K562 (cell line): Measurements from ENCODE around the gene CFAP141. TPM values are rescaled to one million over a fixed set of nuclear protein-coding genes. Genes with fewer than 3 reads are reported as not detected.

ENCODE experiments used
- FOSL1 ChIP-seq: fragments of 200-800 bp; sonication (Bioruptor generic); conservative IDR thresholded peaks from 2 replicates; pipeline ENCODE4 v1.6.1; 2016; ENCODE audit warnings: missing genetic modification characterization, missing compliant biosample characterization
- MTA1 ChIP-seq: fragments of 450-650 bp; IDR thresholded peaks from 2 replicates; pipeline ENCODE4 v1.6.1; 2017; ENCODE audit warnings: borderline replicate concordance
- POLR2G ChIP-seq: fragments of 200-400 bp; formaldehyde crosslinking; IDR thresholded peaks from 2 replicates; pipeline ENCODE4 v1.6.1; 2017; ENCODE audit warnings: low read depth, mild to moderate bottlenecking, antibody characterized with exemption, low read length, moderate library complexity
- POLR3G ChIP-seq: IDR thresholded peaks from 2 replicates; pipeline ENCODE4 v1.6.1; 2011; ENCODE audit not compliant: insufficient read length, insufficient replicate concordance; ENCODE audit errors: extremely low read depth
- PRPF4 ChIP-seq: fragments of 200-400 bp; formaldehyde crosslinking; IDR thresholded peaks from one replicate; pipeline ENCODE4 v1.6.1; 2017; ENCODE audit warnings: low read length, low read depth, mild to moderate bottlenecking; ENCODE audit not compliant: insufficient read depth, poor library complexity, severe bottlenecking
- SP1 ChIP-seq: sonication (generic); formaldehyde crosslinking; IDR thresholded peaks from 2 replicates; pipeline ENCODE4 v1.8.1; 2022; ENCODE audit warnings: mild to moderate bottlenecking, missing genetic modification reagents
- TRIM24 ChIP-seq, 2 experiments: fragments of 450-650 bp; IDR thresholded peaks; 2 replicates each; pipeline ENCODE4 v1.6.1; 2016
- ZNF431 ChIP-seq: sonication (generic); formaldehyde crosslinking; IDR thresholded peaks from 2 replicates; pipeline ENCODE4 v1.8.0; 2022; ENCODE audit warnings: mild to moderate bottlenecking, missing genetic modification reagents
- ZNF444 ChIP-seq: fragments of 250-450 bp; sonication (Bioruptor Pico); IDR thresholded peaks from 2 replicates; pipeline ENCODE4 v1.4.0; 2020; ENCODE audit warnings: mild to moderate bottlenecking, moderate library complexity
- ZNF830 ChIP-seq: fragments of 250-450 bp; sonication (Bioruptor Pico); IDR thresholded peaks from 2 replicates; pipeline ENCODE4 v1.5.0; 2021; ENCODE audit warnings: mild to moderate bottlenecking
- ZSCAN32 ChIP-seq: fragments of 450-650 bp; formaldehyde crosslinking; IDR thresholded peaks from 2 replicates; pipeline ENCODE4 v1.4.0; 2020; ENCODE audit warnings: mild to moderate bottlenecking, moderate library complexity
- polyA plus RNA-seq, 8 experiments: library from polyadenylated mRNA; depleted of rRNA in 4 of 8; stranded (reverse) in 5 of 8; unstranded in 3 of 8; fragments of >200 nt; fragmentation: Nextera tagmentation in 2 of 8; fragmentation: Illumina TruSeq in 1 of 8; extraction: Ambion mirVana in 2 of 8; extraction: Trizol in 1 of 8; gene quantifications; 2 replicates each; pipeline versions ENCODE4 v1.2.1 to v1.2.3, GENCODE V29; 2011 to 2014; ENCODE audit warnings: inconsistent platforms in 1 of 8, missing spikeins in 1 of 8
- total RNA-seq, 7 experiments: library from RNA; depleted of rRNA in 6 of 7; stranded (reverse); fragments of >200 nt in 6 of 7; fragmentation: Illumina TruSeq in 2 of 7; extraction: Trizol in 2 of 7; gene quantifications; 2 replicates each; pipeline versions ENCODE4 v1.2.1 to v1.2.3, GENCODE V29; 2011 to 2021; ENCODE audit warnings: low replicate concordance in 1 of 7
- TF ChIP-seq, protein P1 (sequence below), 2 experiments: fragments of 450-650 bp in 1 of 2; sonication (generic) in 1 of 2; formaldehyde crosslinking in 1 of 2; IDR thresholded peaks; 2 replicates each; pipeline versions ENCODE4 v1.7.1 to v1.9.0; 2016 to 2022; ENCODE audit warnings: inconsistent platforms in 1 of 2, mild to moderate bottlenecking in 1 of 2, missing genetic modification reagents in 1 of 2
- TF ChIP-seq, protein P2 (sequence below): fragments of 250-450 bp; sonication (Bioruptor Pico); IDR thresholded peaks from 2 replicates; pipeline ENCODE4 v1.9.0; 2021; ENCODE audit warnings: mild to moderate bottlenecking
- TF ChIP-seq, protein P3 (sequence below): fragments of 250-450 bp; sonication (Bioruptor Pico); IDR thresholded peaks from 2 replicates; pipeline ENCODE4 v1.8.0; 2021; ENCODE audit warnings: moderate library complexity, mild to moderate bottlenecking, inconsistent platforms
- TF ChIP-seq, protein P4 (sequence below): fragments of 450-650 bp; formaldehyde crosslinking; IDR thresholded peaks from 2 replicates; pipeline ENCODE4 v1.4.0; 2022; ENCODE audit warnings: missing genetic modification characterization

Gene CFAP141
- total and polyA plus RNA-seq, 9 of the 15 experiments (the other 6 are each of a cell fraction or from before 2014, with no cell fraction given): not detected

DNA sequence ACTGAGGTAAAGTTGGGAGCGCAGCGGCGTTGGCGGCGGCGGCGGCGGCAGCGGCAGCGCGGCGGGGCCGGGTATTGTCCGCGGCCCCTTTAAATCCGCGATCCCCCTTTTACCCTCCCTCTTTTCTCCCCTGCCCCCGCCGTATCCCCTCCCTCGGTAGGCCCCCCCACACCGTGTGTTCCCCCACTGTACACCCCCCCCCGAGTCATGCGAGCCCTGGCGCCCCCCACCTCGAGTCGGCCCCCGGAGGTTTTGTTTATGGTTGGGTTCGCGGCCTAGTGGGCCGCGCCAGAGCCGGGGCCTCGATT, 14.8 kb upstream of the CFAP141 start (continued):
- TF ChIP-seq, protein P1, sequence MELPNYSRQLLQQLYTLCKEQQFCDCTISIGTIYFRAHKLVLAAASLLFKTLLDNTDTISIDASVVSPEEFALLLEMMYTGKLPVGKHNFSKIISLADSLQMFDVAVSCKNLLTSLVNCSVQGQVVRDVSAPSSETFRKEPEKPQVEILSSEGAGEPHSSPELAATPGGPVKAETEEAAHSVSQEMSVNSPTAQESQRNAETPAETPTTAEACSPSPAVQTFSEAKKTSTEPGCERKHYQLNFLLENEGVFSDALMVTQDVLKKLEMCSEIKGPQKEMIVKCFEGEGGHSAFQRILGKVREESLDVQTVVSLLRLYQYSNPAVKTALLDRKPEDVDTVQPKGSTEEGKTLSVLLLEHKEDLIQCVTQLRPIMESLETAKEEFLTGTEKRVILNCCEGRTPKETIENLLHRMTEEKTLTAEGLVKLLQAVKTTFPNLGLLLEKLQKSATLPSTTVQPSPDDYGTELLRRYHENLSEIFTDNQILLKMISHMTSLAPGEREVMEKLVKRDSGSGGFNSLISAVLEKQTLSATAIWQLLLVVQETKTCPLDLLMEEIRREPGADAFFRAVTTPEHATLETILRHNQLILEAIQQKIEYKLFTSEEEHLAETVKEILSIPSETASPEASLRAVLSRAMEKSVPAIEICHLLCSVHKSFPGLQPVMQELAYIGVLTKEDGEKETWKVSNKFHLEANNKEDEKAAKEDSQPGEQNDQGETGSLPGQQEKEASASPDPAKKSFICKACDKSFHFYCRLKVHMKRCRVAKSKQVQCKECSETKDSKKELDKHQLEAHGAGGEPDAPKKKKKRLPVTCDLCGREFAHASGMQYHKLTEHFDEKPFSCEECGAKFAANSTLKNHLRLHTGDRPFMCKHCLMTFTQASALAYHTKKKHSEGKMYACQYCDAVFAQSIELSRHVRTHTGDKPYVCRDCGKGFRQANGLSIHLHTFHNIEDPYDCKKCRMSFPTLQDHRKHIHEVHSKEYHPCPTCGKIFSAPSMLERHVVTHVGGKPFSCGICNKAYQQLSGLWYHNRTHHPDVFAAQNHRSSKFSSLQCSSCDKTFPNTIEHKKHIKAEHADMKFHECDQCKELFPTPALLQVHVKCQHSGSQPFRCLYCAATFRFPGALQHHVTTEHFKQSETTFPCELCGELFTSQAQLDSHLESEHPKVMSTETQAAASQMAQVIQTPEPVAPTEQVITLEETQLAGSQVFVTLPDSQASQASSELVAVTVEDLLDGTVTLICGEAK (IDR thresholded peaks at IDR 0.05): no peak
- TF ChIP-seq, protein P1 (CRISPR knock-in tag; IDR thresholded peaks at IDR 0.05): no peak
- TF ChIP-seq SP1 (0 out of 2 replicates have a peak, but pooled peaks have one; percentile 36), PRPF4 (peak; percentile 84), TRIM24 (IDR thresholded peaks at IDR 0.05) (no peak), ZNF431 (CRISPR knock-in tag) (no peak), ZNF444 (CRISPR knock-in tag) (peak; percentile 87; the same call in 1 of the 2 replicates), POLR2G (peak; percentile 86), POLR3G (no peak), ZSCAN32 (CRISPR knock-in tag) (no peak), ZNF830 (CRISPR knock-in tag) (no peak), FOSL1 (0 out of 2 replicates have a peak, but pooled peaks have one; percentile 0), MTA1 (no peak)
- TF ChIP-seq, protein P2, sequence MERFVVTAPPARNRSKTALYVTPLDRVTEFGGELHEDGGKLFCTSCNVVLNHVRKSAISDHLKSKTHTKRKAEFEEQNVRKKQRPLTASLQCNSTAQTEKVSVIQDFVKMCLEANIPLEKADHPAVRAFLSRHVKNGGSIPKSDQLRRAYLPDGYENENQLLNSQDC (CRISPR knock-in tag): peak; percentile 43; the same call in 1 of the 2 replicates
- TF ChIP-seq, protein P3, sequence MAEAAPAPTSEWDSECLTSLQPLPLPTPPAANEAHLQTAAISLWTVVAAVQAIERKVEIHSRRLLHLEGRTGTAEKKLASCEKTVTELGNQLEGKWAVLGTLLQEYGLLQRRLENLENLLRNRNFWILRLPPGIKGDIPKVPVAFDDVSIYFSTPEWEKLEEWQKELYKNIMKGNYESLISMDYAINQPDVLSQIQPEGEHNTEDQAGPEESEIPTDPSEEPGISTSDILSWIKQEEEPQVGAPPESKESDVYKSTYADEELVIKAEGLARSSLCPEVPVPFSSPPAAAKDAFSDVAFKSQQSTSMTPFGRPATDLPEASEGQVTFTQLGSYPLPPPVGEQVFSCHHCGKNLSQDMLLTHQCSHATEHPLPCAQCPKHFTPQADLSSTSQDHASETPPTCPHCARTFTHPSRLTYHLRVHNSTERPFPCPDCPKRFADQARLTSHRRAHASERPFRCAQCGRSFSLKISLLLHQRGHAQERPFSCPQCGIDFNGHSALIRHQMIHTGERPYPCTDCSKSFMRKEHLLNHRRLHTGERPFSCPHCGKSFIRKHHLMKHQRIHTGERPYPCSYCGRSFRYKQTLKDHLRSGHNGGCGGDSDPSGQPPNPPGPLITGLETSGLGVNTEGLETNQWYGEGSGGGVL (CRISPR knock-in tag): no peak
- TF ChIP-seq, protein P4, sequence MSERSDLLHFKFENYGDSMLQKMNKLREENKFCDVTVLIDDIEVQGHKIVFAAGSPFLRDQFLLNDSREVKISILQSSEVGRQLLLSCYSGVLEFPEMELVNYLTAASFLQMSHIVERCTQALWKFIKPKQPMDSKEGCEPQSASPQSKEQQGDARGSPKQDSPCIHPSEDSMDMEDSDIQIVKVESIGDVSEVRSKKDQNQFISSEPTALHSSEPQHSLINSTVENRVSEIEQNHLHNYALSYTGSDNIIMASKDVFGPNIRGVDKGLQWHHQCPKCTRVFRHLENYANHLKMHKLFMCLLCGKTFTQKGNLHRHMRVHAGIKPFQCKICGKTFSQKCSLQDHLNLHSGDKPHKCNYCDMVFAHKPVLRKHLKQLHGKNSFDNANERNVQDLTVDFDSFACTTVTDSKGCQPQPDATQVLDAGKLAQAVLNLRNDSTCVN (CRISPR knock-in tag): no peak
